Tibial nerve (tissue), 4 donors: Measurements from ENCODE around the gene RAB14. TPM values are rescaled to one million over a fixed set of nuclear protein-coding genes. Genes with fewer than 3 reads are reported as not detected.

Source experiments
- DNase-seq, 2 donors: peaks; one replicate each; pipeline ENCODE4 v3.0.0-alpha.2; 2019; ENCODE audit warnings: low spot score in 2 of 2
- H3K27ac ChIP-seq, 4 donors: fragments of 200-600 bp; sonication (generic) in 3 of 4; one replicate each; pipeline ENCODE4 v1.5.1; 2017 to 2019; ENCODE audit warnings: mild to moderate bottlenecking in 1 of 4
- H3K27me3 ChIP-seq, 2 donors: fragments of 200-600 bp; sonication (generic) in 1 of 2; one replicate each; pipeline versions ENCODE4 v1.5.1 to v1.6.0; 2017 to 2019
- H3K36me3 ChIP-seq, 3 donors: fragments of 200-600 bp; sonication (generic); one replicate each; pipeline ENCODE4 v1.5.1; 2018 to 2019
- H3K4me1 ChIP-seq, 4 donors: fragments of 200-600 bp; sonication (generic) in 3 of 4; one replicate each; pipeline ENCODE4 v1.5.1; 2017 to 2019
- H3K4me3 ChIP-seq, 4 donors: fragments of 200-600 bp; sonication (generic) in 3 of 4; one replicate each; pipeline ENCODE4 v1.5.1; 2017 to 2019; ENCODE audit warnings: mild to moderate bottlenecking in 1 of 4, moderate library complexity in 1 of 4
- H3K9me3 ChIP-seq, 4 donors: fragments of 200-600 bp; sonication (generic) in 3 of 4; one replicate each; pipeline ENCODE4 v1.5.1; 2017 to 2019
- CTCF ChIP-seq, 5 experiments: fragments of 200-600 bp in 3 of 5; fragments of 450-650 bp in 2 of 5; sonication (generic) in 3 of 5; IDR thresholded peaks; one replicate each; pipeline ENCODE4 v1.5.1; 2016 to 2019; ENCODE audit warnings: antibody characterized with exemption in 5 of 5, mild to moderate bottlenecking in 3 of 5, moderate library complexity in 2 of 5
- EP300 ChIP-seq, 2 donors: sonication (generic); formaldehyde crosslinking; IDR thresholded peaks; one replicate each; pipeline ENCODE4 v1.6.1; 2017; ENCODE audit warnings: antibody characterized with exemption in 2 of 2, mild to moderate bottlenecking in 1 of 2
- POLR2A ChIP-seq, 2 donors: fragments of 450-650 bp; IDR thresholded peaks; one replicate each; pipeline ENCODE4 v1.6.1; 2017; ENCODE audit warnings: antibody characterized with exemption in 2 of 2, mild to moderate bottlenecking in 2 of 2, moderate library complexity in 2 of 2
- WGBS, 2 donors: methylation state at CpG; one replicate each; pipeline ENCODE4 v1.1.5; 2018; 5-methylcytosine and 5-hydroxymethylcytosine counted together
- total RNA-seq, 4 donors: library from RNA; depleted of rRNA; stranded (reverse); fragments of >200 nt; gene quantifications; one replicate each; pipeline ENCODE4 v1.1.0, GENCODE V29; 2016

The RAB14 gene
- 10 to 100 TPM; 36.3 to 45.4 (median 40.6) TPM for total RNA-seq

- Histone ChIP-seq H3K4me3 (peak within 1 kb of the TSS; percentile 66 to 96 (median 94)), H3K36me3 (no peaks in the 10 kb centered on the region), H3K9me3 (no peaks in the 10 kb centered on the region), H3K4me1 (peaks cover 0 to 42% (median 33%) of the 10 kb centered on the region in 4 donors), H3K27me3 (no peaks in the 10 kb centered on the region), H3K27ac (peak within 1 kb of the TSS; percentile 91 to 96 (median 93))
- DNase-seq: peak; percentile 99 to 100
- 4 to 5% methylated on average over 30 to 46 of the region's 55 CpGs for WGBS, 2 donors
- peak; percentile 58 to 83 for TF ChIP-seq POLR2A (IDR thresholded peaks at IDR 0.05)
- TF ChIP-seq CTCF (IDR thresholded peaks at IDR 0.05): peak; percentile 46 to 78 (median 67)
- peak; percentile 91 to 94 for TF ChIP-seq EP300 (IDR thresholded peaks at IDR 0.05)
Observed at GRCh38 chr9:121201738-121202533, at the start of gene RAB14. Gene RAB14, minus strand, starts transcription at chr9:121201869. Its CDS starts 8,457 bp downstream, at chr9:121193412.

- no peak for DNase-seq
- 76 to 87% methylated on average over 3 of the region's 3 CpGs for whole genome bisulfite sequencing, 2 donors
- TF ChIP-seq POLR2A (IDR thresholded peaks at IDR 0.05) (no peak), EP300 (IDR thresholded peaks at IDR 0.05) (no peak), CTCF (IDR thresholded peaks at IDR 0.05) (no peak)
- H3K27ac ChIP-seq: no peak overlapping the region
- no peaks in the 10 kb centered on the region for H3K36me3 ChIP-seq
- H3K9me3 ChIP-seq: peaks cover 0 to 5% (median under 1%) of the 10 kb centered on the region in 4 donors
- H3K4me1 ChIP-seq: peaks cover 0 to 6% (median 0%) of the 10 kb centered on the region in 4 donors
- H3K4me3 ChIP-seq: no peak overlapping the region
- no peaks in the 10 kb centered on the region for H3K27me3 ChIP-seq
Observed at GRCh38 chr9:121249563-121249962, 47.9 kb upstream of the RAB14 start.

- TF ChIP-seq EP300 (IDR thresholded peaks at IDR 0.05) (no peak), CTCF (IDR thresholded peaks at IDR 0.05) (no peak), POLR2A (IDR thresholded peaks at IDR 0.05) (no peak)
- Histone ChIP-seq H3K4me3 (no peak overlapping the region), H3K9me3 (peaks cover 0 to 13% (median 3%) of the 10 kb centered on the region in 4 donors), H3K4me1 (peaks cover 0 to 16% (median 0%) of the 10 kb centered on the region in 4 donors), H3K36me3 (peaks cover 0 to 3% (median 0%) of the 10 kb centered on the region in 3 donors), H3K27ac (no peak overlapping the region), H3K27me3 (no peaks in the 10 kb centered on the region)
- no peak for DNase-seq
- WGBS, 2 donors: 58 to 63% methylated on average over 12 of the region's 12 CpGs
Observed at GRCh38 chr9:121246821-121247561, 45.3 kb upstream of the RAB14 start.

GRCh38 chr9:121242959-121243346 lies 41.3 kb upstream of the RAB14 start:
- peak overlapping the region in 1 of 4 donors; percentile 59 for H3K27ac ChIP-seq
- no peaks in the 10 kb centered on the region for H3K27me3 ChIP-seq
- no peak for DNase-seq
- 74 to 84% methylated on average over 4 of the region's 4 CpGs for WGBS, 2 donors
- no peak overlapping the region for H3K4me3 ChIP-seq
- H3K4me1 ChIP-seq: peaks cover 0 to 31% (median 6%) of the 10 kb centered on the region in 4 donors
- H3K36me3 ChIP-seq: peaks cover 0 to 3% (median 0%) of the 10 kb centered on the region in 3 donors
- TF ChIP-seq EP300 (IDR thresholded peaks at IDR 0.05): no peak
- TF ChIP-seq POLR2A (IDR thresholded peaks at IDR 0.05): no peak
- TF ChIP-seq CTCF (IDR thresholded peaks at IDR 0.05): no peak
- peaks cover 0 to 13% (median 3%) of the 10 kb centered on the region in 4 donors for H3K9me3 ChIP-seq
